A549 (cell line): ENCODE results near the gene CCDC88B.

ENCODE experiments used
- CEBPB ChIP-seq, 2 experiments: fragments of >200 bp in 1 of 2; sonication (Bioruptor Twin) in 1 of 2; formaldehyde crosslinking in 1 of 2; IDR thresholded peaks; 2 replicates each; pipeline ENCODE4 v1.6.1; 2012 to 2016
- CHD2 ChIP-seq: fragments of 150-350 bp; IDR thresholded peaks from 2 replicates; pipeline ENCODE4 v1.6.1; 2014; ENCODE audit warnings: low read length; ENCODE audit not compliant: partially characterized antibody
- CTCF ChIP-seq: fragments of >200 bp; sonication (Bioruptor Twin); formaldehyde crosslinking; IDR thresholded peaks from 3 replicates; pipeline ENCODE4 v1.5.1; 2016
- EP300 ChIP-seq, 2 experiments: fragments of >200 bp; sonication (Bioruptor Twin); formaldehyde crosslinking; IDR thresholded peaks; 2 replicates in 1 of 2; 3 replicates in 1 of 2; pipeline ENCODE4 v1.6.1; 2016 to 2017
- FOSL2 ChIP-seq, 2 experiments: fragments of 450-650 bp in 1 of 2; fragments of >200 bp in 1 of 2; sonication (Bioruptor Twin) in 1 of 2; formaldehyde crosslinking; IDR thresholded peaks; 2 replicates each; pipeline versions ENCODE4 v1.5.0 to v1.6.1; 2016 to 2020; ENCODE audit warnings: mild to moderate bottlenecking in 1 of 2, moderate library complexity in 1 of 2
- MAFK ChIP-seq: fragments of 450-650 bp; IDR thresholded peaks from 2 replicates; pipeline ENCODE4 v1.6.1; 2014; ENCODE audit not compliant: partially characterized antibody
- POLR2A ChIP-seq: IDR thresholded peaks from 2 replicates; pipeline ENCODE4 v1.6.1; 2012; ENCODE audit warnings: mild to moderate bottlenecking, low read length
- SREBF2 ChIP-seq: fragments of 450-650 bp; IDR thresholded peaks from 2 replicates; pipeline ENCODE4 v1.6.1; 2014; ENCODE audit warnings: mild to moderate bottlenecking, moderate library complexity

- TF ChIP-seq CTCF: no peak
- TF ChIP-seq POLR2A: no peak
- no peak for TF ChIP-seq EP300 (IDR thresholded peaks at IDR 0.05)
- TF ChIP-seq CEBPB (IDR thresholded peaks at IDR 0.05): no peak
- TF ChIP-seq SREBF2: no peak
- TF ChIP-seq FOSL2 (IDR thresholded peaks at IDR 0.05): no peak
- TF ChIP-seq FOSL2 (CRISPR knock-in tag; IDR thresholded peaks at IDR 0.05): no peak
- no peak for TF ChIP-seq CHD2
- TF ChIP-seq MAFK: no peak
Observed at GRCh38 chr11:64304032-64304315, 36.0 kb upstream of the CCDC88B start.
